Panc1 (cell line): ENCODE data around the gene HMCN2. TPM values are rescaled to one million over a fixed set of nuclear protein-coding genes. Genes with fewer than 3 reads are reported as not detected.

ENCODE experiments used
- ATAC-seq: fragments of 200-7000 bp; cut with Tn5 transposase; 2 replicates; pipeline ENCODE4 v1.9.1; 2020; ENCODE audit warnings: mild to moderate bottlenecking, moderate library complexity
- BruUV-seq: library from RNA; stranded (reverse); fragments of 400-500 nt; replicated peaks from 2 replicates; lab custom pipeline; 2021; lab: Mats Ljungman, UMichigan
- CTCF ChIA-PET: fragments of 300-600 bp; sonication (Branson Sonifier 250); formaldehyde crosslinking; loops from one replicate; lab custom pipeline; 2022; ENCODE audit warnings: antibody characterized with exemption; lab: Charles Lee
- POLR2A ChIA-PET: fragments of 300-600 bp; sonication (Branson Sonifier 250); formaldehyde crosslinking; loops from one replicate; lab custom pipeline; 2022; ENCODE audit warnings: antibody characterized with exemption; lab: Charles Lee
- DNase-seq: peaks from one replicate; pipeline ENCODE4 v3.0.0-alpha.2; 2010; ENCODE audit warnings: low read depth, low spot score
- H3K27ac ChIP-seq: 2 replicates; pipeline ENCODE4 v1.5.1; 2011; ENCODE audit warnings: mild to moderate bottlenecking, low read length, inconsistent platforms
- H3K27me3 ChIP-seq: fragments of 200-500 bp; sonication (Bioruptor generic); 2 replicates; pipeline ENCODE4 v1.6.0; 2014; ENCODE audit warnings: low read length, inconsistent platforms; ENCODE audit not compliant: control insufficient read depth, insufficient read depth
- H3K36me3 ChIP-seq: fragments of 200-500 bp; sonication (Bioruptor generic); 2 replicates; pipeline ENCODE4 v1.5.1; 2014; ENCODE audit warnings: inconsistent platforms, mild to moderate bottlenecking, low read length, moderate library complexity; ENCODE audit not compliant: control insufficient read depth, insufficient read depth
- H3K4me1 ChIP-seq: 2 replicates; pipeline ENCODE4 v1.5.1; 2011; ENCODE audit warnings: inconsistent platforms, mild to moderate bottlenecking, low read length, moderate library complexity; ENCODE audit not compliant: control insufficient read depth, insufficient read depth
- H3K4me3 ChIP-seq, 2 experiments: 2 replicates each; pipeline ENCODE4 v1.5.1; 2011 to 2012; ENCODE audit warnings: low read depth in 2 of 2, low read length in 2 of 2, mild to moderate bottlenecking in 2 of 2, inconsistent platforms in 1 of 2, moderate library complexity in 1 of 2
- H3K9me3 ChIP-seq: fragments of 200-500 bp; sonication (Bioruptor generic); 2 replicates; pipeline ENCODE4 v1.5.1; 2014; ENCODE audit warnings: low read depth, mild to moderate bottlenecking, inconsistent platforms, low read length, moderate library complexity; ENCODE audit not compliant: control insufficient read depth, insufficient read depth
- POLR2AphosphoS5 ChIP-seq: IDR thresholded peaks from 2 replicates; pipeline ENCODE4 v1.6.1; 2012; ENCODE audit warnings: mild to moderate bottlenecking, low read depth, low read length, moderate library complexity
- SIN3A ChIP-seq: IDR thresholded peaks from 2 replicates; pipeline ENCODE4 v1.6.1; 2012; ENCODE audit warnings: low read depth, mild to moderate bottlenecking, low read length, moderate library complexity, borderline replicate concordance; ENCODE audit not compliant: insufficient read depth
- TCF7L2 ChIP-seq: IDR thresholded peaks from 2 replicates; pipeline ENCODE4 v1.6.1; 2011; ENCODE audit warnings: mild to moderate bottlenecking, low read depth, low read length, inconsistent platforms
- in situ Hi-C: cut with HindIII; loops from 2 replicates; pipeline ENCODE4 v1.10.0; 2016; ENCODE audit warnings: low sequenced_read_pairs, low pct_unique_long_range_greater_than_20kb
- intact Hi-C: fragments of 100-400 bp; cut with micrococcal nuclease; formaldehyde crosslinking; loops from one replicate; pipeline ENCODE4 v1.10.0; 2022; ENCODE audit not compliant: unreplicated experiment
- total RNA-seq: library from RNA; stranded (reverse); gene quantifications from one replicate; pipeline ENCODE4 v1.2.1, GENCODE V29; 2021; ENCODE audit not compliant: unreplicated experiment
- TF ChIP-seq, protein P1 (sequence below), 2 experiments: IDR thresholded peaks; 2 replicates each; pipeline ENCODE4 v1.6.1; 2011 to 2012; ENCODE audit warnings: low read depth in 2 of 2, control low read depth in 1 of 2, low read length in 1 of 2, mild to moderate bottlenecking in 1 of 2, moderate library complexity in 1 of 2; ENCODE audit not compliant: insufficient read depth in 1 of 2
- TF ChIP-seq, protein P2 (sequence below): fragments of 450-650 bp; IDR thresholded peaks from 2 replicates; pipeline ENCODE4 v1.5.1; 2017; ENCODE audit warnings: mild to moderate bottlenecking

The HMCN2 gene
- total RNA-seq, 1 experiment from 2014 or later: 0.05 TPM

GRCh38 chr9:130402243-130402642, 136.7 kb downstream of the HMCN2 start:
- intact Hi-C loops: no loop called here

GRCh38 chr9:130402645-130403440, 137.3 kb downstream of the HMCN2 start:
- CTCF ChIA-PET: no interaction called here
- Histone ChIP-seq H3K27ac (no peak overlapping the region), H3K36me3 (no peaks in the 10 kb centered on the region), H3K9me3 (no peaks in the 10 kb centered on the region), H3K27me3 (no peaks in the 10 kb centered on the region), H3K4me3 (no peak overlapping the region), H3K4me1 (no peaks in the 10 kb centered on the region)
- POLR2A ChIA-PET: no interaction called here
- intact Hi-C loops (no loop called here), in situ Hi-C loops (no loop called here)
- ATAC-seq (no peak), DNase-seq (no peak)
- no TSS peak for BruUV-seq
- TF ChIP-seq SIN3A: no peak
- TF ChIP-seq POLR2AphosphoS5: no peak
- no peak for TF ChIP-seq TCF7L2
- TF ChIP-seq, protein P1, sequence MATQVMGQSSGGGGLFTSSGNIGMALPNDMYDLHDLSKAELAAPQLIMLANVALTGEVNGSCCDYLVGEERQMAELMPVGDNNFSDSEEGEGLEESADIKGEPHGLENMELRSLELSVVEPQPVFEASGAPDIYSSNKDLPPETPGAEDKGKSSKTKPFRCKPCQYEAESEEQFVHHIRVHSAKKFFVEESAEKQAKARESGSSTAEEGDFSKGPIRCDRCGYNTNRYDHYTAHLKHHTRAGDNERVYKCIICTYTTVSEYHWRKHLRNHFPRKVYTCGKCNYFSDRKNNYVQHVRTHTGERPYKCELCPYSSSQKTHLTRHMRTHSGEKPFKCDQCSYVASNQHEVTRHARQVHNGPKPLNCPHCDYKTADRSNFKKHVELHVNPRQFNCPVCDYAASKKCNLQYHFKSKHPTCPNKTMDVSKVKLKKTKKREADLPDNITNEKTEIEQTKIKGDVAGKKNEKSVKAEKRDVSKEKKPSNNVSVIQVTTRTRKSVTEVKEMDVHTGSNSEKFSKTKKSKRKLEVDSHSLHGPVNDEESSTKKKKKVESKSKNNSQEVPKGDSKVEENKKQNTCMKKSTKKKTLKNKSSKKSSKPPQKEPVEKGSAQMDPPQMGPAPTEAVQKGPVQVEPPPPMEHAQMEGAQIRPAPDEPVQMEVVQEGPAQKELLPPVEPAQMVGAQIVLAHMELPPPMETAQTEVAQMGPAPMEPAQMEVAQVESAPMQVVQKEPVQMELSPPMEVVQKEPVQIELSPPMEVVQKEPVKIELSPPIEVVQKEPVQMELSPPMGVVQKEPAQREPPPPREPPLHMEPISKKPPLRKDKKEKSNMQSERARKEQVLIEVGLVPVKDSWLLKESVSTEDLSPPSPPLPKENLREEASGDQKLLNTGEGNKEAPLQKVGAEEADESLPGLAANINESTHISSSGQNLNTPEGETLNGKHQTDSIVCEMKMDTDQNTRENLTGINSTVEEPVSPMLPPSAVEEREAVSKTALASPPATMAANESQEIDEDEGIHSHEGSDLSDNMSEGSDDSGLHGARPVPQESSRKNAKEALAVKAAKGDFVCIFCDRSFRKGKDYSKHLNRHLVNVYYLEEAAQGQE (IDR thresholded peaks at IDR 0.05; ENCODE audit: insufficient read depth in 1 of 2, low read depth in 2 of 2, low read length in 1 of 2): no peak
- TF ChIP-seq, protein P2, sequence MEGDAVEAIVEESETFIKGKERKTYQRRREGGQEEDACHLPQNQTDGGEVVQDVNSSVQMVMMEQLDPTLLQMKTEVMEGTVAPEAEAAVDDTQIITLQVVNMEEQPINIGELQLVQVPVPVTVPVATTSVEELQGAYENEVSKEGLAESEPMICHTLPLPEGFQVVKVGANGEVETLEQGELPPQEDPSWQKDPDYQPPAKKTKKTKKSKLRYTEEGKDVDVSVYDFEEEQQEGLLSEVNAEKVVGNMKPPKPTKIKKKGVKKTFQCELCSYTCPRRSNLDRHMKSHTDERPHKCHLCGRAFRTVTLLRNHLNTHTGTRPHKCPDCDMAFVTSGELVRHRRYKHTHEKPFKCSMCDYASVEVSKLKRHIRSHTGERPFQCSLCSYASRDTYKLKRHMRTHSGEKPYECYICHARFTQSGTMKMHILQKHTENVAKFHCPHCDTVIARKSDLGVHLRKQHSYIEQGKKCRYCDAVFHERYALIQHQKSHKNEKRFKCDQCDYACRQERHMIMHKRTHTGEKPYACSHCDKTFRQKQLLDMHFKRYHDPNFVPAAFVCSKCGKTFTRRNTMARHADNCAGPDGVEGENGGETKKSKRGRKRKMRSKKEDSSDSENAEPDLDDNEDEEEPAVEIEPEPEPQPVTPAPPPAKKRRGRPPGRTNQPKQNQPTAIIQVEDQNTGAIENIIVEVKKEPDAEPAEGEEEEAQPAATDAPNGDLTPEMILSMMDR: no peak

More at GRCh38 chr9:130402243-130402642, 136.7 kb downstream of the HMCN2 start:
- no TSS peak for BruUV-seq
- H3K9me3 ChIP-seq: no peaks in the 10 kb centered on the region
- POLR2A ChIA-PET: no interaction called here
- DNase-seq (no peak), ATAC-seq (no peak)
- TF ChIP-seq SIN3A: no peak
- TF ChIP-seq, protein P1 (IDR thresholded peaks at IDR 0.05; ENCODE audit: insufficient read depth in 1 of 2, low read depth in 2 of 2, low read length in 1 of 2): no peak
- TF ChIP-seq, protein P2: no peak
- no peak for TF ChIP-seq POLR2AphosphoS5
- TF ChIP-seq TCF7L2: no peak
- CTCF ChIA-PET: no interaction called here
- H3K4me3 ChIP-seq: no peak overlapping the region
- in situ Hi-C loops: no loop called here
- no peak overlapping the region for H3K27ac ChIP-seq
- H3K27me3 ChIP-seq: no peaks in the 10 kb centered on the region
- no peaks in the 10 kb centered on the region for H3K4me1 ChIP-seq
- no peaks in the 10 kb centered on the region for H3K36me3 ChIP-seq
